Measurements from ENCODE around the gene LDLRAD4. TPM values are rescaled to one million over a fixed set of nuclear protein-coding genes. Genes with fewer than 3 reads are reported as not detected.

LDLRAD4 gene
- total and polyA plus RNA-seq, 2 experiments from 2014 or later = 0.73 to 1.9 TPM

GRCh38 chr18:13395577-13395976, 177.0 kb downstream of the LDLRAD4 start:
- TF ChIP-seq POLR2AphosphoS5 (IDR thresholded peaks at IDR 0.05; ENCODE audit: low read depth) (no peak), JUNB (IDR thresholded peaks at IDR 0.05; ENCODE audit: unreplicated experiment) (no peak)
- TF ChIP-seq, protein P1, sequence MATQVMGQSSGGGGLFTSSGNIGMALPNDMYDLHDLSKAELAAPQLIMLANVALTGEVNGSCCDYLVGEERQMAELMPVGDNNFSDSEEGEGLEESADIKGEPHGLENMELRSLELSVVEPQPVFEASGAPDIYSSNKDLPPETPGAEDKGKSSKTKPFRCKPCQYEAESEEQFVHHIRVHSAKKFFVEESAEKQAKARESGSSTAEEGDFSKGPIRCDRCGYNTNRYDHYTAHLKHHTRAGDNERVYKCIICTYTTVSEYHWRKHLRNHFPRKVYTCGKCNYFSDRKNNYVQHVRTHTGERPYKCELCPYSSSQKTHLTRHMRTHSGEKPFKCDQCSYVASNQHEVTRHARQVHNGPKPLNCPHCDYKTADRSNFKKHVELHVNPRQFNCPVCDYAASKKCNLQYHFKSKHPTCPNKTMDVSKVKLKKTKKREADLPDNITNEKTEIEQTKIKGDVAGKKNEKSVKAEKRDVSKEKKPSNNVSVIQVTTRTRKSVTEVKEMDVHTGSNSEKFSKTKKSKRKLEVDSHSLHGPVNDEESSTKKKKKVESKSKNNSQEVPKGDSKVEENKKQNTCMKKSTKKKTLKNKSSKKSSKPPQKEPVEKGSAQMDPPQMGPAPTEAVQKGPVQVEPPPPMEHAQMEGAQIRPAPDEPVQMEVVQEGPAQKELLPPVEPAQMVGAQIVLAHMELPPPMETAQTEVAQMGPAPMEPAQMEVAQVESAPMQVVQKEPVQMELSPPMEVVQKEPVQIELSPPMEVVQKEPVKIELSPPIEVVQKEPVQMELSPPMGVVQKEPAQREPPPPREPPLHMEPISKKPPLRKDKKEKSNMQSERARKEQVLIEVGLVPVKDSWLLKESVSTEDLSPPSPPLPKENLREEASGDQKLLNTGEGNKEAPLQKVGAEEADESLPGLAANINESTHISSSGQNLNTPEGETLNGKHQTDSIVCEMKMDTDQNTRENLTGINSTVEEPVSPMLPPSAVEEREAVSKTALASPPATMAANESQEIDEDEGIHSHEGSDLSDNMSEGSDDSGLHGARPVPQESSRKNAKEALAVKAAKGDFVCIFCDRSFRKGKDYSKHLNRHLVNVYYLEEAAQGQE (IDR thresholded peaks at IDR 0.05; ENCODE audit: unreplicated experiment) = no peak
- Mint-ChIP-seq H3K27me3 (ENCODE audit: insufficient read depth, low read depth, poor library complexity) (peaks cover 2% of the 10 kb centered on the region), H3K4me1 (no peaks in the 10 kb centered on the region; the same call in 2 of the 3 replicates), H3K27ac (no peak overlapping the region), H3K9me3 (no peaks in the 10 kb centered on the region), H3K4me3 (no peak overlapping the region), H3K36me3 (ENCODE audit: low read depth) (no peaks in the 10 kb centered on the region)
- DNase-seq (ENCODE audit: low spot score) (no peak), ATAC-seq (no peak)
- Histone ChIP-seq H3K79me2 (replicated peaks; ENCODE audit: insufficient read depth) (no peaks in the 10 kb centered on the region), H3K4me1 (ENCODE audit: insufficient read depth) (no peaks in the 10 kb centered on the region), H3K36me3 (ENCODE audit: insufficient read depth) (no peaks in the 10 kb centered on the region), H3K27ac (ENCODE audit: low read depth) (no peak overlapping the region), H3K9me2 (ENCODE audit: insufficient read depth) (no peaks in the 10 kb centered on the region), H3K27me3 (ENCODE audit: insufficient read depth) (no peaks in the 10 kb centered on the region), H3K4me2 (no peak overlapping the region), H3F3A (replicated peaks; ENCODE audit: low read depth) (no peaks in the 10 kb centered on the region), H2AFZ (no peak overlapping the region), H4K20me1 (replicated peaks; ENCODE audit: insufficient read depth) (no peaks in the 10 kb centered on the region), H3K4me3 (no peak overlapping the region)

GRCh38 chr18:13397504-13398163, 179.1 kb downstream of the LDLRAD4 start:
- H3K4me1 Mint-ChIP-seq = no peaks in the 10 kb centered on the region; the same call in 2 of the 3 replicates
- no peak overlapping the region for H3K27ac ChIP-seq (ENCODE audit: low read depth)
- no peak for DNase-seq (ENCODE audit: low spot score)
- no peak for TF ChIP-seq EZH2 (IDR thresholded peaks at IDR 0.05; ENCODE audit: low read depth, unreplicated experiment)
- TF ChIP-seq NANOG (IDR thresholded peaks at IDR 0.05; ENCODE audit: borderline replicate concordance) = no peak
- TF ChIP-seq, protein P2, sequence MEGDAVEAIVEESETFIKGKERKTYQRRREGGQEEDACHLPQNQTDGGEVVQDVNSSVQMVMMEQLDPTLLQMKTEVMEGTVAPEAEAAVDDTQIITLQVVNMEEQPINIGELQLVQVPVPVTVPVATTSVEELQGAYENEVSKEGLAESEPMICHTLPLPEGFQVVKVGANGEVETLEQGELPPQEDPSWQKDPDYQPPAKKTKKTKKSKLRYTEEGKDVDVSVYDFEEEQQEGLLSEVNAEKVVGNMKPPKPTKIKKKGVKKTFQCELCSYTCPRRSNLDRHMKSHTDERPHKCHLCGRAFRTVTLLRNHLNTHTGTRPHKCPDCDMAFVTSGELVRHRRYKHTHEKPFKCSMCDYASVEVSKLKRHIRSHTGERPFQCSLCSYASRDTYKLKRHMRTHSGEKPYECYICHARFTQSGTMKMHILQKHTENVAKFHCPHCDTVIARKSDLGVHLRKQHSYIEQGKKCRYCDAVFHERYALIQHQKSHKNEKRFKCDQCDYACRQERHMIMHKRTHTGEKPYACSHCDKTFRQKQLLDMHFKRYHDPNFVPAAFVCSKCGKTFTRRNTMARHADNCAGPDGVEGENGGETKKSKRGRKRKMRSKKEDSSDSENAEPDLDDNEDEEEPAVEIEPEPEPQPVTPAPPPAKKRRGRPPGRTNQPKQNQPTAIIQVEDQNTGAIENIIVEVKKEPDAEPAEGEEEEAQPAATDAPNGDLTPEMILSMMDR (conservative IDR thresholded peaks at IDR 0.05; ENCODE audit: low read depth in 2 of 2) = no peak
- no peak for TF ChIP-seq POLR2AphosphoS5 (IDR thresholded peaks at IDR 0.05; ENCODE audit: low read depth)
- TF ChIP-seq JUNB (IDR thresholded peaks at IDR 0.05; ENCODE audit: unreplicated experiment) = no peak
- TF ChIP-seq, protein P3, sequence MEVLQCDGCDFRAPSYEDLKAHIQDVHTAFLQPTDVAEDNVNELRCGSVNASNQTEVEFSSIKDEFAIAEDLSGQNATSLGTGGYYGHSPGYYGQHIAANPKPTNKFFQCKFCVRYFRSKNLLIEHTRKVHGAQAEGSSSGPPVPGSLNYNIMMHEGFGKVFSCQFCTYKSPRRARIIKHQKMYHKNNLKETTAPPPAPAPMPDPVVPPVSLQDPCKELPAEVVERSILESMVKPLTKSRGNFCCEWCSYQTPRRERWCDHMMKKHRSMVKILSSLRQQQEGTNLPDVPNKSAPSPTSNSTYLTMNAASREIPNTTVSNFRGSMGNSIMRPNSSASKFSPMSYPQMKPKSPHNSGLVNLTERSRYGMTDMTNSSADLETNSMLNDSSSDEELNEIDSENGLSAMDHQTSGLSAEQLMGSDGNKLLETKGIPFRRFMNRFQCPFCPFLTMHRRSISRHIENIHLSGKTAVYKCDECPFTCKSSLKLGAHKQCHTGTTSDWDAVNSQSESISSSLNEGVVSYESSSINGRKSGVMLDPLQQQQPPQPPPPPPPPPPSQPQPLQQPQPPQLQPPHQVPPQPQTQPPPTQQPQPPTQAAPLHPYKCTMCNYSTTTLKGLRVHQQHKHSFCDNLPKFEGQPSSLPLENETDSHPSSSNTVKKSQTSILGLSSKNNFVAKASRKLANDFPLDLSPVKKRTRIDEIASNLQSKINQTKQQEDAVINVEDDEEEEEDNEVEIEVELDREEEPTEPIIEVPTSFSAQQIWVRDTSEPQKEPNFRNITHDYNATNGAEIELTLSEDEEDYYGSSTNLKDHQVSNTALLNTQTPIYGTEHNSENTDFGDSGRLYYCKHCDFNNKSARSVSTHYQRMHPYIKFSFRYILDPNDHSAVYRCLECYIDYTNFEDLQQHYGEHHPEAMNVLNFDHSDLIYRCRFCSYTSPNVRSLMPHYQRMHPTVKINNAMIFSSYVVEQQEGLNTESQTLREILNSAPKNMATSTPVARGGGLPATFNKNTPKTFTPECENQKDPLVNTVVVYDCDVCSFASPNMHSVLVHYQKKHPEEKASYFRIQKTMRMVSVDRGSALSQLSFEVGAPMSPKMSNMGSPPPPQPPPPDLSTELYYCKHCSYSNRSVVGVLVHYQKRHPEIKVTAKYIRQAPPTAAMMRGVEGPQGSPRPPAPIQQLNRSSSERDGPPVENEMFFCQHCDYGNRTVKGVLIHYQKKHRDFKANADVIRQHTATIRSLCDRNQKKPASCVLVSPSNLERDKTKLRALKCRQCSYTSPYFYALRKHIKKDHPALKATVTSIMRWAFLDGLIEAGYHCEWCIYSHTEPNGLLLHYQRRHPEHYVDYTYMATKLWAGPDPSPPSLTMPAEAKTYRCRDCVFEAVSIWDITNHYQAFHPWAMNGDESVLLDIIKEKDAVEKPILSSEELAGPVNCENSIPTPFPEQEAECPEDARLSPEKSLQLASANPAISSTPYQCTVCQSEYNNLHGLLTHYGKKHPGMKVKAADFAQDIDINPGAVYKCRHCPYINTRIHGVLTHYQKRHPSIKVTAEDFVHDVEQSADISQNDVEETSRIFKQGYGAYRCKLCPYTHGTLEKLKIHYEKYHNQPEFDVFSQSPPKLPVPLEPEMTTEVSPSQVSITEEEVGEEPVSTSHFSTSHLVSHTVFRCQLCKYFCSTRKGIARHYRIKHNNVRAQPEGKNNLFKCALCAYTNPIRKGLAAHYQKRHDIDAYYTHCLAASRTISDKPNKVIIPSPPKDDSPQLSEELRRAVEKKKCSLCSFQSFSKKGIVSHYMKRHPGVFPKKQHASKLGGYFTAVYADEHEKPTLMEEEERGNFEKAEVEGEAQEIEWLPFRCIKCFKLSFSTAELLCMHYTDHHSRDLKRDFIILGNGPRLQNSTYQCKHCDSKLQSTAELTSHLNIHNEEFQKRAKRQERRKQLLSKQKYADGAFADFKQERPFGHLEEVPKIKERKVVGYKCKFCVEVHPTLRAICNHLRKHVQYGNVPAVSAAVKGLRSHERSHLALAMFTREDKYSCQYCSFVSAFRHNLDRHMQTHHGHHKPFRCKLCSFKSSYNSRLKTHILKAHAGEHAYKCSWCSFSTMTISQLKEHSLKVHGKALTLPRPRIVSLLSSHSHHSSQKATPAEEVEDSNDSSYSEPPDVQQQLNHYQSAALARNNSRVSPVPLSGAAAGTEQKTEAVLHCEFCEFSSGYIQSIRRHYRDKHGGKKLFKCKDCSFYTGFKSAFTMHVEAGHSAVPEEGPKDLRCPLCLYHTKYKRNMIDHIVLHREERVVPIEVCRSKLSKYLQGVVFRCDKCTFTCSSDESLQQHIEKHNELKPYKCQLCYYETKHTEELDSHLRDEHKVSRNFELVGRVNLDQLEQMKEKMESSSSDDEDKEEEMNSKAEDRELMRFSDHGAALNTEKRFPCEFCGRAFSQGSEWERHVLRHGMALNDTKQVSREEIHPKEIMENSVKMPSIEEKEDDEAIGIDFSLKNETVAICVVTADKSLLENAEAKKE (CRISPR knock-in tag; IDR thresholded peaks at IDR 0.05) = no peak
- TF ChIP-seq EZH2phosphoT487 (IDR thresholded peaks at IDR 0.05; ENCODE audit: unreplicated experiment) = no peak
- no peak for TF ChIP-seq STAT1 (IDR thresholded peaks at IDR 0.05; ENCODE audit: unreplicated experiment)
- TF ChIP-seq ZNF331 (CRISPR knock-in tag; IDR thresholded peaks at IDR 0.05; ENCODE audit: low read depth) = no peak

More at GRCh38 chr18:13397504-13398163, 179.1 kb downstream of the LDLRAD4 start:
- Mint-ChIP-seq H3K36me3 (ENCODE audit: low read depth) (no peaks in the 10 kb centered on the region), H3K9me3 (no peaks in the 10 kb centered on the region), H3K27me3 (ENCODE audit: insufficient read depth, low read depth, poor library complexity) (peaks cover 5% of the 10 kb centered on the region), H3K4me3 (no peak overlapping the region), H3K27ac (no peak overlapping the region)
- H3K4me3 ChIP-seq = no peak overlapping the region
- no peaks in the 10 kb centered on the region for H4K20me1 ChIP-seq (replicated peaks; ENCODE audit: insufficient read depth)
- H3K27me3 ChIP-seq (ENCODE audit: insufficient read depth) = no peaks in the 10 kb centered on the region
- H3K4me2 ChIP-seq = no peak overlapping the region
- no peaks in the 10 kb centered on the region for H3K4me1 ChIP-seq (ENCODE audit: insufficient read depth)
- H3K9me2 ChIP-seq (ENCODE audit: insufficient read depth) = no peaks in the 10 kb centered on the region
- no peaks in the 10 kb centered on the region for H3K79me2 ChIP-seq (replicated peaks; ENCODE audit: insufficient read depth)
- ATAC-seq = no peak
- no peak overlapping the region for H2AFZ ChIP-seq
- H3K36me3 ChIP-seq (ENCODE audit: insufficient read depth) = no peaks in the 10 kb centered on the region
- no peaks in the 10 kb centered on the region for H3F3A ChIP-seq (replicated peaks; ENCODE audit: low read depth)

All from GM23338 (cell line).